ENCODE results near the gene GRIK4. TPM values are rescaled to one million over a fixed set of nuclear protein-coding genes. Genes with fewer than 3 reads are reported as not detected.

GRIK4 gene
- total RNA-seq, 1 donor from 2014 or later: not detected

DNA sequence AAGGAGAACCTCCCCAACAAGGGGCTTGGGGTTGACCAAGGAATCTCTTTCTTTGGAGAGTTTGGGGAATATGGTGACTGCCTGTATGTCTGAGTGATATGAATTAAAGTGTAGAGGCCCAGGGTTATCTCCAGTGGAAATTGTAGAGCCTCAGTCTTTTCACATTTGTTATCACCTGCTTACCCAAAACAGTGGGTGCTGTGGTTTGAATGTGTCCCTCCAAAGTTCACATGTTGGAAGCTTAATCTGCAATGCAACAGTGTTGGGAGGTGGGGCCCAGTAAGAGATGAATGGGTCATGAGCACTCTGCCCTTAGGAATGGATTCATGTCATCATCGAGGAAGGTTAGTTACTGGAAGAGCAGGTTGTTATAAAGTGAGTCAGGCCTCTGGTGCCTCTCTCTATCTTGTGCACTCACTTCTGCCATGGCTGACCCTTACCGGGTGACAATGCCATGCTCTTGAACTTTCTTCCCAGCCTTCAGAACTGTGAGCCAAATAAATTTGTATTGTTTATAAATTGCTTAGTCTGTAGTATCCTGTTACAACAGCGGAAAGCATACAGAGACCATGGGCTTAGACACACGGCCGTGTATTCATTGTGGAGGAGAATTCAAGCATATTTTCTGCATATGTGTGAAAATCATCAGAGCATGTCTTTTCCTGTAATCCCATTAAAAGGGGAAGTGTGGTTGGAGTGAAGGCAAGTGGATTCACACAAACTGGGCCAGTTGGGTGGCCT, 398.3 kb downstream of the GRIK4 start:
- H3K36me3 Mint-ChIP-seq (ENCODE audit: low read depth): no peaks in the 10 kb centered on the region
- H3K4me3 Mint-ChIP-seq (ENCODE audit: low read depth): no peak overlapping the region
- peaks cover 13% of the 10 kb centered on the region for H3K27me3 Mint-ChIP-seq (ENCODE audit: low read depth)
- no peak overlapping the region for H3K27ac Mint-ChIP-seq
- H3K9me3 Mint-ChIP-seq: no peaks in the 10 kb centered on the region
- H3K4me1 Mint-ChIP-seq (ENCODE audit: low read depth): peaks cover 4% of the 10 kb centered on the region
- DNase-seq (ENCODE audit: low spot score): no peak
- intact Hi-C loops (cut with micrococcal nuclease): no loop called here

DNA sequence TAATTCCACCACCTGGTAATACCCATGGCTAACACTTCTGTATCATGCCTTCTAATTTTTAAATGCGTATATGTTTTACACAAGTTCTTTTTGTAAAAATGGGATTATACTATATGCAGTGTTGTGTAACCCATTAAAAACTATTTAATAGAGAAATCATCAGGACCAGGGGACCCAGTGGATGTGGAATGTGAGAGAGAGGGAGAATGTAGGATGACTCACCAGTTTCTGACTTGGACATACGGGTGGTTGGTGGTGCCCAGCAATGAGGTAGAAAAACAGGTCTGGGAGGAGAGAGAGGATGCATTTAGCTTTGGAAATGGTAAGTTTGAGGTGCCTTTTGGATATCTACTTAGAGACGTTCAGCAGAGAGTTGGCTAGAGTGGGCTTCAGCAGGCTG, 400.4 kb downstream of the GRIK4 start:
- Mint-ChIP-seq H3K27me3 (ENCODE audit: low read depth) (peaks cover 8% of the 10 kb centered on the region), H3K36me3 (ENCODE audit: low read depth) (no peaks in the 10 kb centered on the region), H3K9me3 (no peaks in the 10 kb centered on the region), H3K27ac (no peak overlapping the region), H3K4me3 (ENCODE audit: low read depth) (no peak overlapping the region), H3K4me1 (ENCODE audit: low read depth) (peaks cover 4% of the 10 kb centered on the region)
- DNase-seq (ENCODE audit: low spot score): no peak
- intact Hi-C loops (cut with micrococcal nuclease): no loop called here

DNA sequence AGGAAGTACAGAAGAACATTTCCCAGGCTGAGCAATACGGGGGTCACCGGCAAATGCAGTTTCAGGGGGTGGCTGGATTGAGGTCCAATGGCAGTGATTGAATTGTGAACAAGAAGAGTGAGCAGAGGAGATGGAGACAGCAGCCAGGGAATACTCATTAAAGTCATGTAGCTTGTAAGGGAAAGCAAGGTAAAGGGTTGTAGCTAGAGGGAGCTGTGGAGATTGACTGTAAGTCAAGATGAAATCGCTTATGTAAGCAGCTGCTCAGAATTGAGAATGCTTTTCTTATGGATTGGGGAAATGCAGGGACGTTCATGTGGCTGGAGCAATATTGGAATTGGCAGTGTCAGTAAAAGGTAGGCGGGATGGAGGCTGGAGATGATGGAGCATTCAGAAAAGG, 401.0 kb downstream of the GRIK4 start:
- Mint-ChIP-seq H3K36me3 (ENCODE audit: low read depth) (no peaks in the 10 kb centered on the region), H3K27ac (no peak overlapping the region), H3K27me3 (ENCODE audit: low read depth) (peaks cover 8% of the 10 kb centered on the region), H3K4me1 (ENCODE audit: low read depth) (peaks cover 3% of the 10 kb centered on the region), H3K4me3 (ENCODE audit: low read depth) (no peak overlapping the region), H3K9me3 (no peaks in the 10 kb centered on the region)
- no peak for DNase-seq (ENCODE audit: low spot score)
- intact Hi-C loops (cut with micrococcal nuclease): no loop called here

DNA sequence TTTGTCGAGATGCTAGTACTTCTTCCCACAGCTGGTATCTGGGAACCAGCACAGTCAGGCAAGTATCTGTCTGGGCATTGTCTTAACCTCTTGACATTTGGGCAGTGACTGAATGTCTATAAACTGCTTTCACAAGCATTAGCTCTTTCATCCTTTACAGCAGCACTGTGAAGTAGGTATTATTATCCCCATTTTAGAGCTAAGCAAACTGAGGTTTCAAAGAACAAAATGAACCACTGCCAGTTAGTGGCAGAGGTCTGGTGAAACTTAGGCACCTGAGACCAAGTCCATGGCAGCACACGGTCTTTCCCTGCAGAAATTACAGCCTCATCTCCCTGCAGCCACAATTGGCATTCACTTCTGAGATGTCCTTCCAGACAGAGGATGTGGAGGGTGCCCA, 401.4 kb downstream of the GRIK4 start:
- no peak overlapping the region for H3K4me3 Mint-ChIP-seq (ENCODE audit: low read depth)
- H3K9me3 Mint-ChIP-seq: no peaks in the 10 kb centered on the region
- intact Hi-C loops (cut with micrococcal nuclease): no loop called here
- peaks cover 8% of the 10 kb centered on the region for H3K27me3 Mint-ChIP-seq (ENCODE audit: low read depth)
- H3K36me3 Mint-ChIP-seq (ENCODE audit: low read depth): no peaks in the 10 kb centered on the region
- no peak overlapping the region for H3K27ac Mint-ChIP-seq
- peaks cover 3% of the 10 kb centered on the region for H3K4me1 Mint-ChIP-seq (ENCODE audit: low read depth)
- no peak for DNase-seq (ENCODE audit: low spot score)

DNA sequence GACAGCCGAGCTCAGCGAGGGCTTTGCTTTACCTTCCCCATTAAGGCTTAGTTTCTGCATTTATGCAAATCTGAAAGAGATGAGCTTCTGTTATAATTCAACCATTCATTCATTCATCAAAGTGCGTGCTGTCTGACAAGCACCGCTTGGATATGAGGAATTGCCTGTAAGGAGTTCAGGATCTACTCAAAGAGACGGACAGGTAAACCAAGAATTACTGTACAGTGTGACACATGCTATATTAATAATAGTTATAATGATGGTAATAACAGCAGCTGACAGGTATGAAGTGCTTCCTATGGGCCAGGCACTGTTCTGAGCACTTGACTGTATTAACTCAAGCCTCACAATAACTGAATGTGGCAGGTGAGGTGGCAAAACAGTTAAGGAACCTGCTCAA, 402.5 kb downstream of the GRIK4 start:
- Mint-ChIP-seq H3K4me3 (ENCODE audit: low read depth) (no peak overlapping the region), H3K4me1 (ENCODE audit: low read depth) (no peaks in the 10 kb centered on the region), H3K27me3 (ENCODE audit: low read depth) (peaks cover 8% of the 10 kb centered on the region), H3K27ac (no peak overlapping the region), H3K36me3 (ENCODE audit: low read depth) (no peaks in the 10 kb centered on the region), H3K9me3 (no peaks in the 10 kb centered on the region)
- intact Hi-C loops (cut with micrococcal nuclease): no loop called here
- no peak for DNase-seq (ENCODE audit: low spot score)

DNA sequence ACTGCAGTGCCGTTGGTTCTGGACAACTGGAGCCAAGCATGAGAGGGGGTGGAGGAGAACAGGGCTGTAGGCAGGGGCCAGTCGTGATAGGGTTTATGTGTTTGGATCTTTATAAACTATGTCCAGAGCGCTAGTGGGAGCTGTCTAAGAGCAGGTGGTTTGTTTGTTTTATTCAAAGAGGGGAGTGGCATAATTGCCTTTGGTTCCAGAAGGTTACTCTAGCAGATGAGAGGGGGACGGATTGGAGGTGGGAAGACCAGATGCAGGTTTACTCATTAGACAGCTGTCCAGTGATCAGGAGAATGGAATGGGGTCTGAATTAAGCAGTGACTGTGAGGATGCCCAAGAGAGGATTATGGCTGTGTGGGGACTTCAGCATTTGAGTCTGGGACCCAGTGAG, 403.1 kb downstream of the GRIK4 start:
- H3K36me3 Mint-ChIP-seq (ENCODE audit: low read depth): no peaks in the 10 kb centered on the region
- no peak for DNase-seq (ENCODE audit: low spot score)
- H3K4me3 Mint-ChIP-seq (ENCODE audit: low read depth): no peak overlapping the region
- intact Hi-C loops (cut with micrococcal nuclease): no loop called here
- H3K27ac Mint-ChIP-seq: no peak overlapping the region
- peaks cover 8% of the 10 kb centered on the region for H3K27me3 Mint-ChIP-seq (ENCODE audit: low read depth)
- no peaks in the 10 kb centered on the region for H3K4me1 Mint-ChIP-seq (ENCODE audit: low read depth)
- H3K9me3 Mint-ChIP-seq: no peaks in the 10 kb centered on the region

DNA sequence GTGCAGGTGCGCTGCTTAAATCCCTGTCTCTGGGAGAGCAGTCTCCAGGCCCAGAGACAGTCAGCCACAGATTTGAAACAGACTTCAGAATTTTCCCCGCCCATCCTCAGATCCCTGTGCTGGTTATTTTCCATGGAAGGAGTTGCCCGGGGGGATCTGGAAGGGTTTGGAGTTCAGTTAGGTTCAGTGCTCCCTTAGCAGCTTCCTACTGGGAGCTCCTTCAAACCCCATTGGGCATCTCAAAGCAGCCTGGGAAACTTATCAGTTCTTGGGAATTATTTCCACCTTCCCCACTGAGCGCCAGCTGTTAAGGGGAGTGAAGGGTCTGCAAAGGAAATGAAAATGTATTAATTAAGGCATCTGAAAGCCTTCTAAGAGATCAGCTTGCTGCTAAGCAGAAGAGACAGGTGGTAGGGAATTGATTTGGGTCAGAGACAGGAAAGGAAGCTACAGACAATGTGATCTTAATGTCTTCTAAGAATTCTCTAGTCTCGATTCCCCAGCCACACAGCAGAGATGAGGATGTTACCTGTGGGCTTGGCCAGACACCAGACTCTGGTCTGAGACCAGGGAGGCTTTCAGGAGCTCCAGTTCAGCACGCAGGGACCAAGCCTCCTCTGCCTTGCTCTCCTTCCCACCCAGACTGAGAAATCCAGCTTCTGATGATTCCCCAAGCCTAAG, 406.2 kb downstream of the GRIK4 start:
- Mint-ChIP-seq H3K27ac (no peak overlapping the region), H3K27me3 (ENCODE audit: low read depth) (no peaks in the 10 kb centered on the region), H3K4me3 (ENCODE audit: low read depth) (no peak overlapping the region), H3K36me3 (ENCODE audit: low read depth) (no peaks in the 10 kb centered on the region), H3K9me3 (no peaks in the 10 kb centered on the region), H3K4me1 (ENCODE audit: low read depth) (no peaks in the 10 kb centered on the region)
- intact Hi-C loops (cut with micrococcal nuclease): no loop called here
- no peak for DNase-seq (ENCODE audit: low spot score)

DNA sequence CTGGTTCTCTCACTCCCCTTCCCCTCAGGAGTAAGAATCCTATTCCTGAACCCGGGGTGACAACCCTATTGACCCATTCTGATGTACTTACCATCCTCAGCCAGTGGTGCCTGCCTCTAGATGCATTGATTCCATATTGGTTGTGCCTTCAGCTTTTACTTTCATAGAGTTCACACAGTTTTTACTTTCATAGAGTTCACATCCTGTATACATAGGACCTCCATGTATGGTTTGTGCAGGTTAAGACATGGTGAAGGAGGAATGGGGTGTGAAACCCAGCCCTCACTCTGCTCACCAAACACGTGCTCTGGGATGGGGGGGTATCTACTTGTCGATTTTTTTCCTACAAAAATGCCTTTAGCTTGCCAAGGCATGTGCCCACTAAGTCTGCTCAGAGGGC, 406.7 kb downstream of the GRIK4 start:
- Mint-ChIP-seq H3K4me3 (ENCODE audit: low read depth) (no peak overlapping the region), H3K27me3 (ENCODE audit: low read depth) (no peaks in the 10 kb centered on the region), H3K27ac (no peak overlapping the region)

DNA sequence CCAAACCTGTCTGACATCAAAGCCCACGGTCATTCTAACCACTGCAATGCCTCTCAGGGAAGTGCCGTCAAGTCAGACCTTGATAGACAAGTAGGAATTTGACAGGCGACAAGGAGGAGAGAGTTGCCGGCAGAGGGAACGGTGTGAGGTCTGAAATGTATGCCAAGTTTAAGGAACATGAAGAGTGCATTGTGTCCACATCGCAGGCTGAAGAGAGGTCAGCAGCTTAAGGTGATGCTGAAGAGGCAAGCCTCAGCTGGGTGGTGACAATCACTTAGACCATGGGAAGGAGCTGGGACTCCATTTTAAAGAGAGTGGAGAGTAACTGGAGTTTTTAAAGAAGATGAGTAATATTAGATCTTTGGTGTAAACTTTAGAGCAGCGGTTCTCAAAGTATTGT, 407.5 kb downstream of the GRIK4 start:
- intact Hi-C loops (cut with micrococcal nuclease): no loop called here
- Mint-ChIP-seq H3K27ac (no peak overlapping the region), H3K9me3 (no peaks in the 10 kb centered on the region), H3K36me3 (ENCODE audit: low read depth) (no peaks in the 10 kb centered on the region), H3K4me1 (ENCODE audit: low read depth) (no peaks in the 10 kb centered on the region), H3K27me3 (ENCODE audit: low read depth) (no peaks in the 10 kb centered on the region), H3K4me3 (ENCODE audit: low read depth) (no peak overlapping the region)
- DNase-seq (ENCODE audit: low spot score): no peak

More for the DNA sequence above, 406.7 kb downstream of the GRIK4 start:
- no peaks in the 10 kb centered on the region for H3K36me3 Mint-ChIP-seq (ENCODE audit: low read depth)
- H3K4me1 Mint-ChIP-seq (ENCODE audit: low read depth): no peaks in the 10 kb centered on the region
- no peak for DNase-seq (ENCODE audit: low spot score)
- H3K9me3 Mint-ChIP-seq: no peaks in the 10 kb centered on the region
- intact Hi-C loops (cut with micrococcal nuclease): no loop called here

DNA sequence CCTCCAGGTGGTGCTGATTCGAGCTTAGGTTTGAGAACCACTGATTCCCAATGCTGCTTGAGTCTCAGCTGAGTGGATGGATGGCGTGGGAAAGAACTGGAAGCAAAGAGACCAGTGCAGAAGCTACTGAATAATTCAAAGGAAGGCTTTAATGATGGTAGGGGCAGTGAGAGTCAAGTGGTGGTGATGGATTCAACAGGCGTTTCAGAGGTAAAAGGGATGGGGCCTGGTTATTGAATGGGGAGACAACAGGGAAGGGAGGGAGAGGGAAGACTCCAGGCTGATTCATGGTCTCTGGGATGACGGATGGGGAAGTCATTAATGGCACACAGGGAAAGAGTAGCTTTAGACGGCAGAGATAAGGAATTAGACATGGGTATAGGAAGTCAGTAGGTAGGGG, 408.0 kb downstream of the GRIK4 start:
- no peaks in the 10 kb centered on the region for H3K36me3 Mint-ChIP-seq (ENCODE audit: low read depth)

DNA sequence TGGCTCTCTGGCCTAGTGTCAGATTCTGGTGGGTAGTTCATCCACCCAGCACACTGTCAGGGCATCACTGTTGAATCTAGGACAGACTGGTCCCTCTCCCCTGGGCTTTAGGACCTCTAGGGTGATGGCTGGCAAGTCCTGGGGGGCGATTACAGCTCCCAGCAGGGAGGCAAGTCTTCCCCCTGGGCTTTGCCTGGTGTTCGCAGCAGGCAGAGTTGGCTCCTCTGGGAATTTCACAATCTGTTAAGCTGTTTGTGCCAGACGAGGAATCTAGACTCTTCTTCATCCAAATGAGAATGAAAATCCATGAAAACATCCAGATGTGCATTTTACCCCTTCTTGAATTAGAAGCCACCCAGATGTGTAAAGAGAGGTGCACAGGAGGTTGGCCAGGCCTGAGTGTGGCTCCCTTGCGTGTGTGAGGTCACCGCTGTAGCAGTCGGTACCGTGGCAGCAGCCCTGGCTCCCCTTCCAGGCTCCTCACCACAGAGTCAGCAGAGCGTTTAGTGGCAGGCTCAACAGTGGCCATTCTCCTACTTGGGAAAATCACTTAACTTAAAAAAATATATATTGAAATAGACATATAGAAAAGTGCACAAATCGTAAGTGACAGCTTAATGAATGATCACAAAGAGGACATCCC, 412.4 kb downstream of the GRIK4 start:
- Mint-ChIP-seq H3K27ac (no peak overlapping the region), H3K36me3 (ENCODE audit: low read depth) (no peaks in the 10 kb centered on the region), H3K27me3 (ENCODE audit: low read depth) (no peaks in the 10 kb centered on the region), H3K9me3 (no peaks in the 10 kb centered on the region), H3K4me3 (ENCODE audit: low read depth) (no peak overlapping the region), H3K4me1 (ENCODE audit: low read depth) (no peaks in the 10 kb centered on the region)
- intact Hi-C loops (cut with micrococcal nuclease): no loop called here
- no peak for DNase-seq (ENCODE audit: low spot score)

More for the DNA sequence above, 408.0 kb downstream of the GRIK4 start:
- no peaks in the 10 kb centered on the region for H3K9me3 Mint-ChIP-seq
- no peak overlapping the region for H3K4me3 Mint-ChIP-seq (ENCODE audit: low read depth)
- no peaks in the 10 kb centered on the region for H3K27me3 Mint-ChIP-seq (ENCODE audit: low read depth)
- H3K27ac Mint-ChIP-seq: no peak overlapping the region
- no peak for DNase-seq (ENCODE audit: low spot score)
- intact Hi-C loops (cut with micrococcal nuclease): no loop called here
- H3K4me1 Mint-ChIP-seq (ENCODE audit: low read depth): no peaks in the 10 kb centered on the region

DNA sequence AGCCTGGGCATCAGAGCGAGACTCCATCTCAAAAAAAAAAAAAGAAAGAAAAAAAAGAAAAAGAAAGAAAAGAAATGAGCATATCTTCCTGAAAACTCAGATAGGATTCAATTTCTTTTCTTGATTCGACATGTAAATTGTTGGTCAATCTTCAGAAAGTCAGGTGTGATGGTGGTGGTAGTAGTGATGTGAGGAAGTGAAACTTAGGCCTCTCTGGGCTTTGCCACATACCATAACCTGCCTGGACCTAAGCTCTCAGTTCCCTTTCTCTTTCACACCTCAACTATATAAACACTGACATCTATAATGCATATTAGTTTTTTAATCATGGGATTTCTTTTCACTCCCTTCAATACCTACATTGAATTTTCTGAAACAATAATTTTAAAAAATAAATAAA, 414.4 kb downstream of the GRIK4 start:
- H3K27me3 Mint-ChIP-seq (ENCODE audit: low read depth): peaks cover 2% of the 10 kb centered on the region
- DNase-seq (ENCODE audit: low spot score): no peak
- intact Hi-C loops (cut with micrococcal nuclease): no loop called here
- no peak overlapping the region for H3K4me3 Mint-ChIP-seq (ENCODE audit: low read depth)
- H3K36me3 Mint-ChIP-seq (ENCODE audit: low read depth): no peaks in the 10 kb centered on the region
- no peaks in the 10 kb centered on the region for H3K9me3 Mint-ChIP-seq
- H3K4me1 Mint-ChIP-seq (ENCODE audit: low read depth): no peaks in the 10 kb centered on the region
- H3K27ac Mint-ChIP-seq: no peak overlapping the region

DNA sequence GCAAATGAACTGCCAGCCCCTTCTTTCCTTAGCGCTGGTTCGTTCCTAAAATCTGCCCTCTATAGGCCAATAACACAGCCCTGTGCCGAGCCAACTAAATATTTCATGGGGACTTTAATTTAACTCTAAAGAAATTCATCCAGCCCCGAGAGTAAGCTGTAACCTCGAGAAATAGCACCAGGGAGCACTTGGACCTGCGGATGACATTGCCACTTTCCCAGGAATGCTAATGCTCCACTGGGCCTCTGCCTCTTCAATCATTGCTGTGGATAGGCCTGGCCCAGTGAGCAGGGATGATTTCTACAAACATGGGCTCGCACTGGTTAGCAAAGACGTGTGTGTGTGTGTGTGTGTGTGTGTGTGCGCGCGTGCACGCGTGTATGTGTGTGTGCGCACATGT, 417.1 kb downstream of the GRIK4 start:
- Mint-ChIP-seq H3K36me3 (ENCODE audit: low read depth) (no peaks in the 10 kb centered on the region), H3K4me1 (ENCODE audit: low read depth) (no peaks in the 10 kb centered on the region), H3K27ac (no peak overlapping the region), H3K9me3 (no peaks in the 10 kb centered on the region), H3K4me3 (ENCODE audit: low read depth) (no peak overlapping the region), H3K27me3 (ENCODE audit: low read depth) (peaks cover 2% of the 10 kb centered on the region)
- DNase-seq (ENCODE audit: low spot score): no peak
- intact Hi-C loops (cut with micrococcal nuclease): loop anchor here (1.0 kb wide), 1 partner anchor 417 kb away; the partner anchor contains the start of gene GRIK4

All from activated T-helper 2 cell treated with anti-CD3 and anti-CD28 coated beads, Interferon-gamma antibody, Interleukin-2, Interleukin-4, amounts not matched to agents 10 μg/mL and 5 μg/mL and 100 μg/mL, durations not matched to agents 14 hours and 24 hours and 36 hours (primary cell).